ENCODE measurements around the gene TANC1.

TANC1 gene

DNA sequence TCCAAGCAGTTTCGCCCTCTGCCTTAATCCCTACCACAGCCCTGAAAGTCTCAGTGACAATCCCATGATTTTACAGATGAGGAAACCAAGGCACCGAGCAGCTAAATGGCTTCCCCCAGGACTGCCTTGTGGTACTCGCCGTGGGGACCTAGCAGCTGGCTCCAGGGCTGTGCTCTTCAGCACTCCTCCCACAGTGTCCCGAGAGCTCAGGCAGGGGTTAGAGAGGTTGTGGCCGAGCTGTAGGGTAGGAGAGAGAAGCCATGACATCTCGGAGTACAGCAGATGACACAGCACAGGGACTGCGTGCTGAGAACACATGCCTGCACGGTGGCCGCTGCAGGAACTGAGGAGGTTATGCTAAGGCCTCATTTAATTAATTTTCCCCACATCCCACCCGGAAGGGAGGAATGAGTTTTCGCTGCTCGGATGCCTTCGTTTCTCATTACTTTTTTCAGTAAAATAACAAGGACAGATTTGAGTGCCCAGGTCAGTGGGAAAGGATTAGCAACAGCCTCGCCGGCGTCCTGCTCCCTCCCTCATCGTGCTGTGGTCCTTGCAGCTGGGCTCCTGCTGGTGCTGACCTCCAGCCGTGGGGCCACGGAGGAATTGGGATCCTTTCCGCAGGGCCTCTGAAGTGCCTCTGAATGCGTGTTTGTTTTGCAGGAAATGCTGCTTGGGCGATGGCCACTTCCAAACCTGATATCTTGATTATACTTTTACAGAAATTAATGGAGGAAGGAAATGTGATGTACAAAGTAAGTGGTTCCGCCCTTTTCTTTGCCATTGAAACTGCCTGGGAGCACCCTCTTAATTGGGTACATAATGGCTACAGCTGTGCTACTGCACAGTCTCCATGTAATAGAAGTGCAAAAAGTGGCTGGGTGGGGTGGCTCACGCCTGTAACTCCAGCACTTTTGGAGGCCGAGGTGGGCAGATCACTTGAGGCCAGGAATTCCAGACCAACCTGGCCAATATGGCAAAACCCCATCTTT lies 256.9 kb downstream of the TANC1 start:
- no peak for DNase-seq (ENCODE audit: low read depth in 3 of 3)

DNA sequence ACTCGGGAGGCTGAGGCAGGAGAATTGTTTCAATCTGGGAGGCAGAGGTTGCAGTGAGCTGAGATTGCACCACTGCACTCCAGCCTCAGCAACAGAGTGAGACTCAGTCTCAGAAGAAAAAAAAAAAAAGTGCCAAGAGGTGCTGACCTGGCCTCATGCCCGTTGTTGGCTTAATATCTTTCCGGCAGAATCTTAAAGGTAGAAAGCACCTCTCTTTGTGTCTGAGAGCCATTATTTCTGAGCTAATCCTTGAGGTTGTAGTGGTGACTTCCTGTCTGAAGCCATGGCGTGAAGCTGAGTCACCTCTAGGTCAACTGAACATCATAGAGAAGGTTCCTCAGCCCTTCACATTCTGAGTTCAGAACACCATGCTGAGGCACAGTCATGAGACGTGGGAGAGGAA lies 257.6 kb downstream of the TANC1 start:
- DNase-seq (ENCODE audit: low read depth in 3 of 3), result no peak

DNA sequence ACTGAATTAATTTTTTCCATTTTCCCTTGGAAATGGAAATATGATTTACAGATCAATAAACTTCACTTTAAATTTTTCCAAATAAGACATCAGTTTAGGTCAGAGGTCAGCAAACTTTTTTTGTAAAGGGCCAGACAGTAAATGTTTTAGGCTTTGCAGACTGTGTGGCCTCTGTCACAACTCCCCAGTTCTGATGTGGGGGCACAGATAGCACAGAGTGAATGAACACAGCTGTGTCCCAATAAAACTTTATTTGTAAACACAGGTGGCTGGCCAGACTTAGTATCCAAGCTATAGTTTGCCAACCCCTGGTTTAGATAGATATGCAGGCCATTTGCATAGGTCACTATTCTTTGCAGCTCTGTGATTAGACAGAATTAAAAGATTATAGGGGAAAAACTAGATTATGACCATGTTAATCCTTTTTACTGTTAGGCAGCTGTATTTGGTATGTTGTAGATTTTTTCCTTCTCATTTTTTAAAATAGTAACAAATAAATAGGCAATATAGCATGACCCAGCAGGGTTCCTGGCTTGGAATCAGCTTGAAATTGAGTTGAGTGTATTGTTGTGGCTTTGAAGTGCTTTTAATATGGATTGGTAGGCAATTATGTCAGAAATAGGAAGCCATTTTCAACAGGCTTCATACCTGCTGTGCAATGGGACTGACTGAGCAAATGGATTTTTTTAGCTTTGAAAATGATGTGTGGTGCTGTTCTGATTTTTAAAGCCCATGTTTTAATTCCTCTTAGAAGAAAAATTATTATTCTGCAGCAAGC lies 258.4 kb downstream of the TANC1 start:
- no peak for DNase-seq (ENCODE audit: low read depth in 3 of 3)

DNA sequence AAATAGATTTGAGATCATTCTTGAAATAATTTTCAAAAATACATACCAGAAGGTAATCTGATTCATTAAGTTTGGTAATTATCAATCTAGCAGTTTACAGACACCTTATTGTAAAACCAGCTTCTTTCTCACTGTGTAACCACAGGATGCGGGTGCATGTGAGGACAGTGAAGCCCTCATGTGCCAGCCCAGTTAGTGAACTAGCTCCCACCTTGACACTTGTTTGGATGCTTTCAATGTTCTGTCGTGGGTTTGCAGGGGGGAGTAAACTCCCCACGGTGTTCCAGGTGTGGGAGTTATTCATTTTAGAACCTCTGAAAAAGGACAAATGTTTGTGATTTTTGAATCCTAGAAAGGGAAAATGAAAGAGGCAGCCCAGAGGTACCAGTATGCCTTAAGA lies 259.0 kb downstream of the TANC1 start:
- no peak for DNase-seq (ENCODE audit: low read depth in 3 of 3)

DNA sequence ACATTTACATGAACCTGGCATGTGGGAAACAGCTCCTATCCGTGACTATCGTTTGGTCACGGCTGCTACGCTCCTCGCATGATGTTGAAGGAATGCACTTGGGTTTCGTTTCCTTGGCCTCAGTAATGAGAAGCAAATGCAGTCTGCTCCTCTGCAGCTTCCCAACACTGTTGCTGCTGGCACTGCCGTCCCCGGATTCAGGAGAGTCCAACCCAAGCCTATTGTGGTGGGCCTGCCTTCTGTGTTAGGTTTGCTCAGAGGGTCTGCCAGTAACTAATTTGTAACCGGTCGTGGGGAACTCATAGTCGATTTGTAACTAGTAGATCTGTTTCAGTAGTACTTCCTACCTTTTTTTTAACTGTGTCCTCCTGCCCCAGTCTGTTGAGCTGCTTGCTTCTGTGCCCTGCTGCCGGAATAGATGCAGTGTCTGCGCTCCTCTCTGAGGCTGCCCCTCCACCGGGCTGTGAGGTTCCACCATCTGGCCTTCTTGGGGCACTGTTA lies 259.7 kb downstream of the TANC1 start:
- no peak for DNase-seq (ENCODE audit: low read depth in 3 of 3)

DNA sequence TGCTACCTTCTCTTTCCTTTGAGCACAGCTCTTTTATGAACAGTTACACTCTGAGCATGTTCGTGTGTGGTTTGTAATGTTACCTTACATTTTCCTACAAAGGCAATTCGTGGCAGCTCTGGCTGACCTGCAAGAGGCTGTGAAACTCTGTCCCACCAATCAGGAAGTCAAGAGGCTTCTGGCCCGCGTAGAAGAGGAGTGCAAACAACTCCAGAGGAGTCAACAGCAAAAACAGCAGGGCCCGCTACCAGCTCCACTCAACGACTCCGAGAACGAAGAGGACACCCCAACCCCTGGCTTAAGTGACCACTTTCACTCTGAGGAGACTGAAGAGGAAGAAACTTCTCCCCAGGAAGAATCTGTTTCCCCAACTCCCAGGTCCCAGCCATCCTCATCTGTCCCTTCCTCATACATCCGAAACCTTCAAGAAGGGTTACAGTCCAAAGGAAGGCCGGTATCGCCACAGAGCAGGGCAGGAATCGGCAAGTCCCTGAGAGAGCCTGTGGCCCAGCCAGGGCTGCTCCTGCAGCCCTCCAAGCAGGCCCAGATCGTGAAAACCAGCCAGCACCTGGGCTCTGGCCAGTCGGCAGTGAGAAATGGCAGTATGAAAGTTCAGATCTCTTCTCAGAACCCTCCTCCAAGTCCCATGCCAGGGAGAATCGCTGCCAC lies 261.2 kb downstream of the TANC1 start:
- DNase-seq (ENCODE audit: low read depth in 3 of 3), result no peak

DNA sequence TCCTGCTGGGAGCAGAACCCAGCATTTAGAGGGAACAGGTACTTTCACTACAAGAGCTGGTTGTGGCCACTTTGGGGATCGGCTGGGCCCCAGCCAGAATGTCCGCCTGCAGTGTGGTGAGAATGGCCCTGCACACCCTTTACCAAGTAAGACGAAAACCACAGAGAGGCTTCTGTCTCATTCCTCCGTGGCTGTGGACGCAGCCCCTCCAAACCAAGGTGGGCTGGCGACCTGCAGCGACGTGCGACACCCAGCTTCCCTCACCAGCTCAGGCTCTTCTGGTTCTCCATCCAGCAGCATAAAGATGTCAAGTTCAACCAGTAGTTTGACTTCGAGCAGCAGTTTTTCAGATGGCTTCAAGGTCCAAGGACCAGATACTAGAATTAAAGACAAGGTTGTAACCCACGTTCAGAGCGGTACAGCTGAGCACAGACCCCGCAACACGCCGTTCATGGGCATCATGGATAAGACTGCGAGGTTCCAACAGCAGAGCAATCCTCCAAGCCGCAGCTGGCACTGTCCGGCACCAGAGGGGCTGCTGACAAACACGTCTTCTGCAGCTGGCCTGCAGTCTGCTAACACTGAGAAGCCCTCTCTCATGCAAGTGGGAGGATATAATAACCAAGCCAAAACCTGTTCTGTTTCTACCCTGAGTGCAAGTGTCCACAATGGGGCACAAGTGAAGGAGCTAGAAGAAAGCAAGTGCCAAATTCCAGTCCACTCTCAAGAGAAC lies 261.9 kb downstream of the TANC1 start:
- no peak for DNase-seq (ENCODE audit: low read depth in 3 of 3)

DNA sequence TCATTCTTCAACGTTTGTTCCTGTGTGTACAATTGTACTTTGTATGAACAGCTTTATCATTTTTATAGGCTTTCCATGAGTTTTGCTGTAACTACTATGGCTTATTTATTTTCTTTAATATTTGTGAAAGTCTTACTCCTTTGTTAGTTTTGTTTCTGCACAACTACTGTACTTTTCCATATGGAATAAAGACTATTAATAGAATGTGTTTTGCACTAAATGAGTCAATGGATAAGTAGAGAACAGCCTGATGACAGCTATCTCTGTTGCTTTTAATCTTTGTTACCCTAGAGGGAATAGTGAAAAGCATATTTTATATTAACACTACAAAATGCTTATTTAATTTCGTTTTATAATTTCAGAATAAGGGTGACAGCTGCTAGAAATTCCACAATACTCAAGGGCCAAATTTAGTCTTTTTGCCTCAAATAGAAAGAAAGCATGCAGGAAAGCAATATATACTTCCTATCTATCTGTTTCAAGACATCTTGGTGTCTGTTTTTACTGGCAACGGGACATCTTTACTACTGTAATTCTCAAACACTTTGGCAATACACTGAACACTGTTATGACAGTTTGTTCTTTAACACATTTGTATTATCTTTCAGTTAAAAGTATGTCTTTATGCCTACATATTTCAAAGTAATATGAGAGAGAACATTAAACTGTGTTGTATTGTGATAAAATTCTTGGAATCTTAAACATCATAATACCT lies 264.2 kb downstream of the TANC1 start:
- DNase-seq (ENCODE audit: low read depth in 3 of 3), result no peak

DNA sequence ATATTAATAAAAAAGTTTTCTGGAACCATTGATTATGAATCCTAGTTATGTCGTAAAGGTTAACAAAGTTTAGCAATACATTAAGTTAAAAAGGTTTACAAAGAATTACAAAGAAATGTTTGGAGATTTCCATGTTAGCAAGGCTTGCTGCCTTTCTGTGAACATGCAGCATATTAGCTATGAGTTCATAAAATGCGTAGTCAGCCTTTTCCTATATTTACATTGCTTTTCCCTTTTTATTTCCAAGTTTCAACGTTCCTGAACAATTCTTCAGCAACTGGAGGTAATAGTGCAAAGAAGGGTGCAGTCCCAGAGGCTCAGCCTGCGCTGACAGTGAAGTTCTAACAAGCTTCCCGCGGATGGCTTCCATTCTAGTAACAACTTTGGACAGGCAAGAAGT lies 266.4 kb downstream of the TANC1 start:
- DNase-seq (ENCODE audit: low read depth in 3 of 3), result no peak

DNA sequence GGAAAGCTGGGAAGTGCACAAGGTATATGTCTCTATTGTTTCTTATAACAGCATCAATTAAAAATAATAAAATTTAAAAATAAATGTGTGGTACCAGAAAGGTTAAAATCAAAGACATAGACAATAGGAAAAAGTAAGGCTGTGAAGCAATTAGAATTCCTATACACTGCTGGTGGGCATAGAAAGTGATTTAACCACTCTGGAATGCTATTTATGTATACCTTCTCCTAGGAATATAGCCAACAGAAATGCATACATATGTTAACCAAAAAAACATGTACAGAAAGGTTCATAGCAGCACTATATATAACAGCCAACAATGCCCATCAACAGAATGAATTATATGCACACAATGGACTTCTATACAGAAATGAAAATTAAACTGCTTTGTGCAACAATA lies 275.1 kb downstream of the TANC1 start:
- DNase-seq (ENCODE audit: low read depth in 3 of 3), result no peak

DNA sequence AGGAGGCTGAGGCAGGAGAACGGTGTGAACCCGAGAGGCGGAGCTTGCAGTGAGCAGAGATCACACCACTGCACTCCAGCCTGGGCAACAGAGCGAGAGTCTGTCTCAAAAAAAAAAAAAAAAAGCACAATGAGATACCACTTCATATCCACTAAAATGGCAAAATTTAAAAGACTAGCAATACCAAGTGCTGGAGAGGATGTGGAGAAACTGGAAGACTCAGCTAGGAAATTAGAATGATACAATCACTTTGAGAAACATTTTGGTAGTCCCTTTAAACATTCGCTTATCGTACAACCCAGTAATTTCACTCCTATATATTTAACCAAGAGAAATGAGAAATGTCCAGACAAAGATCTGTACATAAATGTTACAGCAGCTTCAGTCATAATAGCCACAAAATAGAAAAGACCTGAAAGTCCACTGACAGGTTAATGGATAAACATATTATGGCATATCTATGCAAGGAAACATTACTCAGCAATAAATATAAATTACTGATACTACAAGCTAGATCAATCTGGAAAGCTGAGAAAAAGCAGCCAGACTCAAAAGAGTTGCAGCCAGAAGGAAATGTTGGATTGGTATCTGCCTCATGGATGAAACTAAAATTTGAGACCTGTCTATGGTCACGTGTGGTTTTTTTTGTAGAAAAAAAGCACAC lies 278.0 kb downstream of the TANC1 start:
- DNase-seq (ENCODE audit: low read depth in 3 of 3), result no peak

DNA sequence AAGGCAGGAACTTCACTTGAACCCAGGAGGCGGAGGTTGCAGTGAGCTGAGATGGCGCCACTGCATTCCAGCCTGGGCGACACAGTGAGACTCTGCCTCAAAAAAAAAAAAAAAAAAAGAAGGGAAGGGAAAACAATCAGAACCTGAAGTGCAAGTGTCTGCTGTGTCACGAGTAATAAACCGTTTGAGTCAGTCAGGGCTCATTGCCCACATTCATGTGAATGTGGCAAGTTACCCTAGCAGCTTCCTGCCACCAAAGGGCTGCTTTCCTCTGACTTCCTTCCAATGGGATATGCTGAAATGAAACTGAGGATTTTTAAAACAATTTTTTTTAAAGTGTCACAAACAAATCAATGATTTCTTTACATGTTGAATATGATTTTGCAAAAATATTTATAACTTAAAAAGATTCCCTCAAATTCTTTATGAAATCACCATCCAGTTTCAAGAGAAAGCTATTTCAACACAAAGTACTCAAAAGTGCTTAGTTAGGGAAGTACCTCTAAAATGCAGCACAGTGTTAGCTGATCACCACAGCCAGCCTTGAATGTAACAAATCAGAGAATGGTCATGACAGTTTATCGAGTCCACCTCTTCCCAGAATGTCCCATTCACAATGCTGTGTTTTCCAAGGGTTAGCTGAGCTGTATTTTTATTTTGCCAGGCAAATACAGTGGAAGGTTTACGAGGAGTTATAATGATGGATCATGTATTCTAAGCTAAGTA lies 281.7 kb downstream of the TANC1 start:
- no peak for DNase-seq (ENCODE audit: low read depth in 3 of 3)

DNA sequence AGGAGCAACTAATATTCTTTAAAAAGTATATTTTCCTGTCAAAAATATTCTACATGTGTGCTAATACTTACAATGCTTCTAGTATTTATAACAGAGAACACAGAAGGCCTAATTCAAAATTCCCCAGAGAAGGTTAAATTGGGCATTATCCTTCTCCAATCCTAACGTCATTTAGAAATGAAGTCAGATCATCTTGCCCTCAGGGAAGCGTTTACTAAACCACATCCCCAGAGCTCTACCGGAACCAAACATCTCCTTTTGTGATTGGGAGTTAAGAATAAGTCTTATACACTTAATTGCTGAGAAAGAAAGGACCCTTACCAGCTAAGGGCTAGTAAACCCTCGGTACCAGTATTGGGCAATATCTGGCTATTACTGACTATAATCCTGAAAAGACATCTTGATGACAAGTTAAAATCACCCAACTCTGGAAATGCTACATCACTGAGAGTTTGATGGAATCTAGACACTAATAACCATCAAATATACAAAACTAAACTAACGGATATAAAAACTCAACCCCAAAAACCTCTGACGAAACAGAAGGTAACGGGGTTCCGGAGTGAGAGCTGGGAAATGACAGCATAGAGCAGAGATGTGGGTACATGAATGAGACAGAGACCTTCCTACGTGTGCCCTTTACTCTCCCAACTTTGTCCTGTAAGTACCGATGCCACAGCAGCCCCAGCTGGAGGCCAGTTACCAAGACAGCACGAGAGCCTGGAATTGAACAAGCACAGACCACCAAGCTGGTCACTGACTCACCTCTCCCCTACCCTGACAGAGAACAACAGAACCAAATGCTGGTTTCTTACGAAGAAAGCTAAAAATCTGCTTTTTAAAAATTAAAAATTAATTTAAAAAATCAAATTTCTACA lies 283.1 kb downstream of the TANC1 start:
- DNase-seq (ENCODE audit: low read depth in 3 of 3), result no peak

DNA sequence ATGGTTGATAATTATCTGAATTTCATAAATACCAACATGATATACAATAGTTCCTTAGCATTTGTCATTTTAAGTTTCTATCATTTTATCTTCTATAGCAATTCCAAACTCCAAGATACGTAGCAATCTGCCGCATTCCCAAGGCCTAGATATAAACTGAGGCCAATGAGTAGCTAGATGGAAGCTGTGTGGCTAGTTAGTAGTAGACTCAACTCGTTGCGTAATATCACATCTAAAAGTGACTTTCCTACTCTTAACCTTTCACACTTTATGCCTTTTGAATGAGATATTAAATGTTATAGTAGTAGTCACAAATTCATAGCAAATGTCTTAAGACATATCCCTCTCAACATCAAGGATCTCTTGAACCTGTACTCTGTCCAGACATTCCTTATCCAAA lies 284.5 kb downstream of the TANC1 start:
- no peak for DNase-seq (ENCODE audit: low read depth in 3 of 3)

DNA sequence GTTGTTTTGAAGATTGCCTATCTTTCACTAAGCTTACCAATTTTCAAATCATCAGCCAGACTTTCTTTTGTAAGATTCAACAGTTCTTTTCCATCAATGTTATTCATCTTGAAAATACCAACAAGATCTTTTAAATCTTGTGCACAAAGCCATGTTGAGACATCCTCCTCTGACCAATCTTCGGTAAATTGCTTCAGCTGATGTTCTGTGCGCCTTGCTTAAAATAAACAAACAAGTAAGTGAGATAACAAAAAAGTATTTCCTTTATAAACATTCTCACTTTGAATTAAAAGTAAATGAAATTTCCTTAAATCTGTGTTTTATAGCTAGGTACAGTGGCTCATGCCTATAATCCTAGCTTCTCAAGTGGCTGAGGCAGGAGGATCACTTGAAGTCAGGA lies 287.7 kb downstream of the TANC1 start:
- no peak for DNase-seq (ENCODE audit: low read depth in 3 of 3)

DNA sequence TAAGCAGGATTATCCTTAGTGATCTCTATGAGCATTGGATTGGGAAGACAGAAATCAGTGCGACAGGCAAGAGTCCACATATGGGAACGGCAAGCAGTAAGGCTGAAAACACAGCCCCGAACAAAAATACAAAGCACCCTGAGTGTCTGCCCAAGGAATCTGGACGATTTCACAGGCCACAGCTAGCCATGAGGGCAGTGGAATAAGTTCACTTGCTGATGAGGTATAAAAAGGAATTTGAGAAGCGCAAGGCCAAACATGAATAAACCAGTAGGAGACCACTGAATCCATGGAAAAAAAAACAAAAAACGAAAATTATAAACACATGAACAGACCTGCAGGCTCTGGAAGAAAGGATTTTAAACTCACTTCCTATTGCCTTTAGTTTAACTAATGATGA lies 293.8 kb downstream of the TANC1 start:
- no peak for DNase-seq (ENCODE audit: low read depth in 3 of 3)

DNA sequence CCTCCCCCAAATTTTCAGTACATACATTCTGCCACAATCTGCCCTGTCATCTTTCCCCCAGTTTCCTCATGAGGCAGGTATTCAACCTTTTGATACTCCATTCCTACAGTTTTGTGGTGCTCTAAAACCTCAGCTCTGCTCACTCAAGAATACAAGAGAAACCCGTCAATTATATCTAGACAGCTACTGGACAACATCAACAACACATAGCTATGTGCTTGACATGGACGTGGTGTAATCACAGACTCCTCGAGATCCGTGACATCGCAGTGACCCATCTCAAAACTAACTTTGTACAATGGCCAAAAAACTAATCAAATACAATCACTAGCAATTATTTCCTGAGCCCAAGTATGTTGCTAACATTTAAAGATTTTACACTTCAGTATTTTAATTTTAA lies 294.5 kb downstream of the TANC1 start:
- no peak for DNase-seq (ENCODE audit: low read depth in 3 of 3)

DNA sequence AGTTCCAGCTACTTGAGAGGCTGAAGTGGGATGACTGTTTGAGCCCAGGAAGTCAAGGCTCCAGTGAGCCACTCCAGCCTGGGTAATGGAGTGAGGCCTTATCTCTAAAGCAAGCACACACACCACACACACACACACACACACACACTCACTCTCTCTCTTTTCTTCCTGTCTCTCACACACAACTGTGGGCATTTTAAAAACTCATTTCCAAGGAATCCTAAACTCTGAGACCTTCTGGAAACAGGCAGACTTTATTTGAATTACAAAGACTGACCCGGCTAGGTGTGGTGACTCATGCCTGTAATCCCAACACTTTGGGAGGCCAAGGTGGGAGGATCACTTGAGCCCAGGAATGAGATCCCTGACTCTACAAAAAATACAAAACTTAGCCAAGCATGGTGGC lies 296.7 kb downstream of the TANC1 start:
- DNase-seq (ENCODE audit: low read depth in 3 of 3), result no peak

DNA sequence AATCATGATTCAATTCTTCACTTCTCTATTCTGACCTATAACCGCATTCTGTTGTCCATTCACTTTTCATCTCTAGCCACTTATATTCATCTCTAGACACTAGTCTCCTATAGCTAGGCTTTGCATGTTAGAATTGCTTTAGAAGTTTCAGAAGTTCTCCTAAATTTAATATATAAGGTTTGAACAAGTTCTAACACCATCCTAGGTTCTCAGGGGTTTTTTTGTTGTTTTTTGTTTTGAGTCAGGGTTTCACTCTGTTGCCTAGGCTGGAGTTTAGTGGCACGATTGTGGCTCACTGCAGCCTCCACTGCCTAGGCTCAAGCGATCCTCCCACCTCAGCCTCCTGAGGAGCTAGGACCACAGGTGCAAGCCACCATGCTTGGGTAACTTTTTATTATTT lies 298.1 kb downstream of the TANC1 start:
- no peak for DNase-seq (ENCODE audit: low read depth in 3 of 3)
